ENCODE measurements around the gene TMEM51.

GRCh38 chr1:15179485-15179883, 25.9 kb downstream of the TMEM51 start:
- TF ChIP-seq CTCF (conservative IDR thresholded peaks at IDR 0.05; ENCODE audit: low read depth, low read length) (no peak), POLR2A (IDR thresholded peaks at IDR 0.05; ENCODE audit: low read depth, low read length) (no peak), MXI1 (IDR thresholded peaks at IDR 0.05; ENCODE audit: borderline replicate concordance, low read depth, low read length) (no peak)

Measured in IMR-90 (cell line).